NCI-H1694 (cell line): Measurements from ENCODE around the gene ZBTB16.

Experiments used
- DNase-seq: peaks from one replicate; lab custom pipeline; 2025; lab: John Stamatoyannopoulos, UW

The ZBTB16 gene

DNA sequence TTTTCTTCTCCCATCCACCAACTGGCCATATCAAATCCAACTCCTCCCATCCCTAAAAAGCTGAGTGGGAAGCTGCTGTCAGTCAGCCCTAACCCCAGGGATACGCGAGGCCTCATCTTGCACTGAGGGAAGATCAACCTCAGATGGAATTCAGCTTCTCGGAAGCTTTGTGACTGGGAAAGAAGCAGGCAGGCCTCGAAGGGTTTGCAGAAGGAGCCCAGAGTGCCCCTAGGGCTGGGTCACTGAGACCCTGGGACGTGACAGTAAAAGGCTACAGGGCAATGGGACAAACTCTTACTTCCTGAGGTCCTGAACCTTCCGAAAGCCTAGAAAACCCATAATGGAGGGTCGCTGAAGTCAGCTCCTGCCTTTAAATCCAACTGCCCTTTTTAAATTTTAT, 202.3 kb downstream of the ZBTB16 start:
- no peak for DNase-seq

DNA sequence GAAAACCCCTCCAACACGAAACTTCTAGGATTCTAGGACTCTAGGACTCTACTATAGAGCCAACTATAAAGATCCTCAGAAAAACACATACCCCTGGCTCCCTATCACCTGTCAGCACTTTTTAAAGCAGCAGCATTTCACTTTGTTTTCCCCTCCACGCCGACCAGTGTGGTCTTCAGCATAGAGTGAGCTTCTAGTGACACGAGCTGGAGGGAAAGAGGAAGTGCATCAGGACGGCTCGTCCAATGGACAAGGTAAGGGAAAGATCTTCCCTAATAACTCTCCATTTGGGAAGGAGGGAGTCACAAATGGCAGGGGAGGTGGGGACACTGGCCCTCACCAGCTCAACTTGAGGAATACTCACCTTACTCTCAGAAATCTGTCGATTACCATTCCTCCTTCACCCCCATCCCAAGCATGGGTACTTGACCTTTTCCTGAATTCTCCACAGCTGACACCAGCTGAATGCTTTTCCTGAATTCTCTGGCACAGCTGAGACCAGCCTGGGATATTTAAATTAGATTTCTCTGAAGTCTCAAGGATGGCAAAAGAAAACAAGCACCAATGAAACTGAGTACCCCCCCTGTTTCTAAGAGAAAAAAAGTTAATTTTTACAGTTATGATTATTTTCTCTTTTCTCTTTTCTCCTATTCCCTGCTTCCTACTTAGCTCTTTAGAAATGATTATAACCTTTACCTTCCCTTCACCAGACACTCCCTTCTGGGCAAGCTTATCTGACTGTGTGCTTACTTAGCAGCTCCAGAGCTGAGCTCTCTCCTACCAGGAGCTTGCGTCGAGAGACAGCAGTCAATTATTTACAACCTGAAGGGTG, 203.4 kb downstream of the ZBTB16 start:
- peak; percentile 20 for DNase-seq

DNA sequence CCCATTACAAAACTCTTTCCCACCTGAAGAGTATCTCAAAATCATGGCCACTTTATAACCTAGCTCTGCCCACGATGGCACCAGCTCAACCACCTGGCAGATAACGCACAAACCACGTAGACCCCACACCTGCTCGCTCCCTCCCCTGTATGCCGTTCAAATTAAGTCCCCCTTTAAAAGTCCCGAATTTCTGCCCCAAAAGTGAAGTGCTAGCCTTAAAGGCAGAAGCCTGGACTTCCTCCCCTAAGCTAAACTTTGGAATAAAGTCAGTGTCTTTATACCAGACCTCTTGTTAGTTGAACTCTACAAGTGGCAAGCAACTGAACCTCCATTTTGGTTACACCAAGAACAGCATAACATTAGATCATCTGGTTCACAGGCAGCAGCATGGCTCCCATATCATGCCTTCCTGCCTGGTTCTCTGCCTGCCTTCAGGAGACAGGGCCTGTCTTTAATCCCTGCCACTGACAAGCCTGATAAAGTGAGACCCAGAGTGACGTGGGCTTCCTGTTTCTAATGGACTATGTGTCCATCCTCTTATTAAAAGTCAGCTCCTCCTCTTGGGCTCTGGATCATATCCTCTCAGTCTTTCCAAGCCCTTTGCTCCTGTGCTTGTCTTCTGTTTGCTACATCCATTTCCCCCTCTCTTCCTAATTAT, 204.1 kb downstream of the ZBTB16 start:
- DNase-seq = no peak

DNA sequence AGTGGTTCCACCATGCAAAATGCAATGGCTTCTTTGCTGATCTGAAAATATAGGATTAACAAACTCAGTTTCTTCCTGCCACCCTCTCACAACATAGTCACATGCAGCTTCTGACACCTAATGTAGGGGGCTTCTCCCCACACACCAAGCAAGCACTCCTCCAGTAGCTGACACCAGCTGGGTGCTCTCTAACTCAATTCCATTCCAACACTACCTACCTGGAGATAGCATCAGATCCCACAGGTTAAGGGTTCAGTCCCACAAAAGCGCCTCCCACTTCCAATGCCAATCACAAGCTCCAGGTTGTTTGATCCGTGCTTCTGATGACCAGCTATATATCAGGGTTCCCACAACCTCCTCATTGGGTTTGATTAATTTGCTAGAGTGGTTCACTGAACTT, 204.9 kb downstream of the ZBTB16 start:
- DNase-seq = no peak

DNA sequence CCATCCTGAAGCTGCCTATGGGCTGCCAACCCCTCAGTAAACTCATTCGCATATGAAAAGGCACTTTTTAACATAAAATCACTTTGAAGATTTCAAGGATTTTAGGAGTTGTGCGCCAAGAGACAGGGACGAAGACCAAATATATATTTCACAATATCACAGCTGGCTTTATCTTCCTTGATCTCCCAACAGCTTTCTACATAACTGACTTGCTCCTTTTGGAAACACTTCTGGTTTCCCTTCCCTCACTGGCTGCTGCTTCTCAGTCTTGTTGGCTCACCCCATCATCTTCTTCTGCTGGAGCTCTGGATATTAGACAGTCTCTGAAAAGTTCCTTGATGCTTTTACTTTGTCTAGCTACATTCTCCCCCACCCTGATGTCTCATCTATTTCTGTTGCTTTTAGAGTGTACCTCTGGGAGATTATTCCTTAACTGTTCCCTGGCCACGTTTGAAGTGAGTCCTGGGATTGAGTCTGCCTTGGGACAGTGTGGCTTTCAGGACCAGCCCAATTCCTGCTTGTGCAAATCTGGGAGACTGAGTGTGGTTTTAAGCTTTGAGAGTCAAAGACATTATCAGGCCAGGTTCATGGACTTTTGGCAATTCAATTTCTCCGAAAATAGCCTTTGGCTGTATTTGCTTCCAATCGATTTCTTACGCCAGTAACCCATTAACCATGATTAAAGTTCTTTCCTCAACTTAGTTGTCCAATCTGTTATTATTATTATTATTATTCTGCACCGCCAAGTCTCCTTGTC, 205.8 kb downstream of the ZBTB16 start:
- no peak for DNase-seq

DNA sequence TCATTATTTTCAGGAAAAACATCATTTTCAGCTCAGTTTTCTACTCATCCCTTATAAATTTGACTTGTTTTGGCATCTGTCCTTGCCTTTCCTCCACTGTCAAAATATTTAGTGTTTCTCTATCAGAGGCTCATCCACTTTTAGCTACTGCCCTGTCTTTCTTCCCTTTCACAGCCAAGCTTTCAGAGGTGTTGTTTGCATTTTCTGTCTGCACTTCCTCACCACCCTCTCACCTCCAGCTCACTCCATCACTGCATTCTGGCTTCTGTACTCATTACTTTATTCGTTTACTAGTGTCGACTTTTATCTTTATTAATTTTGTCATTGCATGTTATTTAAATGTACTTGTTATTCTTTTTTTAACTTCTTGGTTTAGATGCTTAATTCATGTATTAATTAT, 210.0 kb downstream of the ZBTB16 start:
- no peak for DNase-seq

DNA sequence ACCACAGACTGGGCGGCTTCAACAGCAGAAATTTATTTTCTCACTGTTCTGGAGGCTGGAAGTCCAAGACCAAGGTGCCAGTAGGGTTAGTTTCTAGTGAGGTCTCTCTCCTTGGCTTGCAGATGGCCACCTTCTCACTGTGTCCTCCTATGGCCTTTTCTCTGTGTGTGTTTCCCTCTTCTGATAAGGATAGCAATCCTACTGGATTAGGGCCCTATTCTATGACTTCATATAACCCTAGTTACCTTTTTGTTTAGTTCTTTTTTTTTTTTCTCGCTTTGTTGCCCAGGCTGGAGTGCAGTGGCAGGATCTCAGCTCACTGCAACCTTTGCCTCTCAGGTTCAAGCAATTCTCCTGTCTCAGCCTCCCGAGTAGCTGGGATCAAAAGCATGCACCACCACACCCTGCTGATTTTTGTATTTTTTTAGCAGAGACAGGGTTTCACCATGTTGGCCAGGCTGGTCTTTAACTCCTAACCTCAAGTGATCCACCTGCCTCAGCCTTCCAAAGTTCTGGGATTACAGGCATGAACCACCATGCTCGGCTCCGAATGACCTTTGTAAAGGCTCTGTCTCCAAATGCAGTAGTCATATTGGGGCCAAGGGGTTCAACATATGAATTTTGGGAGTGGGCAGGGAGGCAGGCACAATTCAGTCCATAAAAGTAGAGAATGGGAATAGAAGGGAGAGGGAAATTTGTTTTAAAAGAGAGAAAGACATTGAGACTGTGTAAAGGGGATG, 211.2 kb downstream of the ZBTB16 start:
- no peak for DNase-seq

DNA sequence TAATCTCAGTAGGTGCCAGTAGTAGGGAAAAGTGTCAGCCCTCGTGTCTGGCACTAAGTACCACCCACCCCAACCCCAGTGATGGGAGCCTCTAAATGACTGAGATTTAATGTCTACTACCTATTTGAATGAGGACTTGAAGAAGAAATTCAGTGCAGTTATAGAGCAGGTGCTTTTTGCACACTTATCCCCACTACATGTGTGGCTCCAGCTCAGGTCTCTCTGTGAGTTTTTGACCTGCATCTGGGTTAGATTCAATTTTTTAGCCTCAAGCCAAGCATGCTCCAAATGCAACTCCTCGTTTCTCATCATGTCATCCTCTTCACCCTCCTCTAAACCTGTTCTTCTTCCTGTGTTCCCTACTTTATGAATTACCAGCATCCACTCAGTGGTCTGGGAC, 211.8 kb downstream of the ZBTB16 start:
- no peak for DNase-seq

DNA sequence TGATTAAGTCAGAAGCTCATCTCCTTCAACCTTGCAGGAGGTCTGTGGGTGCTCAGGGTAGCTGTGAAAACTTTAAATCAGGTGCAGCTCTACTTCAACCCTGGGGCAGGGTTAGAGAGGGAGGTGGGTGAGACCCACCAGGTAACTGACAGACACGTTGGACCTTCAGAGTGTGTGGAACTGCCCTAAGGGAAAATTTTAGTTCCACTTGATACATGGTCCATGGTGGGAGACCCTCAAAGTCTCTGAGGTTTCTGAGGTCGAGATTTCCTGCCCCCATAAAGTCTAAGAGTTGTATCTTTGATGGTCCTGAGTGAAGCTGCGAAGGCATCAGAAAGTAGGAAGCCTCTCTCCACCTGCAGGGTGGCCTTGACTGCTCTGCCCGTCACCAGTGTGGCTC, 212.8 kb downstream of the ZBTB16 start:
- DNase-seq = no peak

DNA sequence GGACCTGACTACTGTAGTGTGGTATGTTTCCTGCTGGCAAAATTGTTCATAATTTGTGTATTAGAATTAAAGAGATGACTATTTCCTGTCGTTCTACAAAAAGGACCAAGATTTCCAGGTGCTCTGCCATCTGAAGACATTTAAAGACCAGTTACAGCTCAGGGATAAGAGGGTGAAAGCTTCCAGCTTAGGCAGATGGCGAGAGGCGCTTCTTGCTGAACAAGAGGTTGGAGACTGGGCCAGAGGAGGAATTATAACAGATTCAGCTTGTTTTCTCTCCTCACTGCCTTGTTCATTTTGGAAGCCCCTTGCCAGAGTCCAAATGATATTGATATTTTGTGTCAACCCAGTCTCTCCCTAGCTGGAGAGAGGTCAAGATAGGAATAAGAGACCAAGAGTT, 213.6 kb downstream of the ZBTB16 start:
- DNase-seq = no peak

DNA sequence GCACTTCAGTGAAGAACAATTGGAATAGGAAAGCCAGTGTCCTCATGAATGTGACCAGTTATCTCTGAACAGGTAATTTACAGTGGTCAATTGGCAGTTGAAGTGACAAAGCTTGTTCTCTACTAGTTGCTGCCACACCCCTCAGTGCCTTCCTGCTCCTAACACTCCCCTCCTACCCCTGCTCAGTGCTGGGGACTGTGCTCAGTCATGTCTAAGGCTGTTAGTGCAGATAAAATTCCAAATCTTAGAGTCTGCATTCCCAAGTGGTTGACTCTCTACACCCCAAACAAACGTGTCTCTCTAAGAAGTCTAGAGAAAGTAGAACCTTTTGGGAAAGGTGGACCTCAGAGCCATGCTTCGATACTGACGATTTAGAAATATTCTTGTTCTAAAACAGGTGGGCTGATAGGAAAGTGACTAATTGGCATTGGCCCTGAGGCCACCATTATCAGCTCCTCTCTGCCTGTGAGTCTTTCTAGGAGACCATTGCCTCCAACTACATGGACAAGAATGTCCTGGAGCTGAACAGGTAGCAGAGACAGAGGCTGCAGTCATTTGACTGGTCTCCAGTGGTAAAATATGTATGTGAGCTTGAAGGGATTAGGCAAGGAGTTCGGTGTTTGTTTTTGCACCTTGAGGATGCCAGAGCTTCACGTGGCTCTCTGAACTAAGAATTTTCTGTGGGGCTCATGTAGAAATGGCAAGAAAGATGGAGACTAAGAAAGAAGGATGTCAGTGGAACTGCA, 214.6 kb downstream of the ZBTB16 start:
- DNase-seq = no peak

DNA sequence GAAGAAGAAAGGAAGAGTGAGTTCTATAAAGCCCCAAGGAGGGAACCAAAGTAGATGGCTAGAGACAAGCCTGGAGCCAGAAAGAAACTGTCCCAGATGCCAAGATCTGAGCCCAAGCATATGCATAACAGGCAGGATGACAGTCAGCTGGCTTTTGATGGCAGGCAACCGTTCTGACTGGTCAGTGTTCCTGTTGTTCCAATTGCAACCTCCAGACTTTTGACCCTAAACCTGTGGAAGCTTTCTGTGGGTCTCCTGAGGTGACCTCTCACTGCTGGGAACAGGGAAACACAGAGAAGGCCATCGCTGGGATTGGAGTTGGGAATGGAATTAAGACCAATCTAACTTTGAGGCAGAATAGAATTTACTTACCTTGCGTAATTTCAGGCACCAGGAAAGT, 215.1 kb downstream of the ZBTB16 start:
- DNase-seq = no peak

DNA sequence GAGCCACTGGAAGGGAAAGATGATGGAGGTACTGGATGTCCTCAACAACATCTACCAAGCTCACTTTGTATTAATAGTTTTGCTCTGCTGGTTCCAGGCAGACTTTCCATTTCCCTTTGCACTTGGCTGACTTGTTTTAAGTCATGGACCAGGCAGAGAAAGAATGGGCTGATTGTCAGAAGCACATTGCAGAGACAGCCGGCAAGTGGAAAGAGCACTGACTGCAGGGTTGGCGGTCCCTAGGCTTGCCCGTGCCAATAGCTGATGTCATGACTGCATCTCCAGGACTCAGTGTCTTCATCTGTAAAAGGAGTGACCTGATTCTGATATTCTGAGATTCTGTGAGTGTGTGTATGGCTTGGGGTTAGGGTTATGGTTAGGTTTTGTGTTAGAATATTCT, 215.8 kb downstream of the ZBTB16 start:
- DNase-seq = no peak

DNA sequence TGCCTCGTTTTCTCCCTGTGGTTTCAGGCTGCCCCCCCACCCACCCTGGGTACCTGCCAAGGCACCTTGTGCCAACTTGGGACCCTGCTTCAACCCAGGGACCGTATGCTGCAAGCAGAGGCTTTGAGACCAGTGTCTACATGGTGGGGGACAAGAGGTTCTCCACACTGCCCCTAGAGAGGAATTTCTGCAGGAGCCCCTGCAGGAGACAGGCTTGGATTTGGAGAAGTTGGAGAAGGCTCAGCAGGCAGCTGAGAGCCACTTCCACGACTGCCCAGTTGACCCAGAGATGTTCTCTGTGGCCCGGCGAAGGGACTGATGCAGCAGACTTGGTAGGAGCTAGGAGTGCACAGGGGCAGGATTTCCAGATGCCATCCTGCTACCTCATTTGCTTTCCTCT, 216.6 kb downstream of the ZBTB16 start:
- no peak for DNase-seq

DNA sequence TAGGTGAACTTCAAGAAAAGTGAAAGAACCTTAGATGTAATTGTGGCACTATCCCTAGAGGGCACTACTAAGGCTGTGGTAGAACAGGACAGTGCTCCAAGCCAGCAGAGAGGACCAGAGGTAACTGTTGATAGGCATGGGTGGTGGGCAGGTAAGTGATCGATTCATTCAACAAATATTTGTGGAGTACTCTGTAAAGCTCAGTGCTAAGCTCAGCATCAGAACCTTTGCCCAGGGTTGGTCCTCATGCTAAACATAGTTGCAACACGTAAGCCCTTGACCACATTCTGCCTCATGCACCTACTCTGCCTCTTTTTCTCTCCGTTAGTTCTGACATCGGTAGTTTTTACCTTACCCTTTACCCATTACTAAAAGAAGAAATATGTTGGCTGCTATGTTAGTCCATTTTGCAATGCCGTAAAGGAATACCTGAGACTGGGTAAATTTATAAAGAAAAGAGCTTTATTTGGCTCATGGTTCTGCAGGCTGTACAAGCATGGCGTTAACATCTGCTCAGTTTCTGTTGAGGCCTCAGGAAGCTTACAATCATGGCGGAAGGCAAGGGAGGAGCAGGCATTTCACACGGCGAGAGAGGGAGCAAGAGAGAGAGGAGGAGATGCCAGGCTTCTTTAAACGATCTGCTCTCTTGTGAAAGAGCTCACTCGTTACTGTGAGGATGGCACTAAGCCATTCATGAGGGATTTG, 218.3 kb downstream of the ZBTB16 start:
- no peak for DNase-seq

DNA sequence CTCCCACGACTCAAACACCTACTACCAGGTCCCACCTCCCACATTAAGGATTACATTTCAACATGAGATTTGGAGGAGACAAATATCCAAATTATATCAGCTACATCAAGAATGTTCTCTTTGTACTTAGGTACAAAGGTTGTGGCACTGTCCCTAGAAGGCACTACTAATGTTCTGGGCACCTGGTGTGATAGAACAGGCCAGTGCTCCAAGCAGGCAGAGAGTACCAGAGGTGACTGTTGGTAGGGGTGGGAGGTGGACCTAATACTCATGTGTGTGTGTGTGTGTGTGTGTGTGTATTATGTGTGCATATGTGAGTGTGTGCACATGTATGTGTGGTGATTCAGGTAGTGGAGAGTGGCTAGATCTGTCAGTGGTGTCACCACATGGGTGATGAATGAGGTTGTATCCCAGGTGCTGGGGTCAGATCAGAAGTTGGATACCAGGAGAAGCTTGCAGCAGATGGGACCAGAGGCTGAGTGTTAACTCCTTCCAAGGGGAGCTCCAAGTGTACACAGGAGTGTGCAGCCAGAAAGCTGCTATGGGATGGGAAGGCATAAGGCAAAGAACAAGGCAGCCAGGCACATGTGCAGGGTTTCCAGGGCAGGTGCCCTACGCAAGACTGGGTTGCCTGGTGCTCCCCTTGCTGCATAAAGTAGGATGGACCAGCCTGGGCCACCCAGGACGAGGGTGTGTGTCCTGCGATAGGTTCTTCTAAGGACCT, 219.0 kb downstream of the ZBTB16 start:
- DNase-seq = no peak

DNA sequence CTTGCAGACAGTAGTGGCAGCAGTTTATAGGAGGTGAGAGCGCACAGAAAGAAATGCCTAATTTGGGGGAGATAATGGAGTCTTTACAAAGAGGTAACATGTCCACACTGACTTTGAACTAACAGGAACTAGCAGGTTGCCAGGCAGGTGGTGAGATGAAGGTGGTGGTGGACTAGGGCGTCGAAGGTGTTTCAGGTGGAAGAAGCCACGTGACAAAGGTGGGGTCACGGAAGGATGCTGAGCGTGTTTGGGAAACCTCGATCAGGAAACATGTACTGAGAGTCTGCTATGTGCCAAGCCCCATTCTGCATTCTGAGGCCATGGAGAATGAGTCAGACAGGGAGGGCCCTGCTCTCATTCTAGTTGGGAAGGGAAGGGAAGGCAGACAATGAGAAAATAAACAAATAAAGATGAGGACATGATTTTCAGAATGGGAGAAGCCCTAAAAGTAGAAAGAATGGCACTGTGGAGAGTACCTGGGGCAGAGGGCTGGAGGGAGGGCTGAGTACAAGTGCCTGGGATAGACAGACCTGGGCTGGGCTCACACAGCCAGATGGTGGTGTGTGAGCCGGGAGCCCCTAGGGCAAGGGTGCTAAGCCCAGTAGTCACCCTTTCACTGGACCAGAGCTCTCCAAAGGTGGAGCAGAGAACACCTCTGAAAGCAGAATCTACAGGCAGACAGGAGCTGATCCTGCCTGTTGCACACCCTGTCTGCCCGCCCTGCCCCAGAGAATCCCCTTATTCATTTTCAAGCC, 220.5 kb downstream of the ZBTB16 start:
- DNase-seq = no peak

DNA sequence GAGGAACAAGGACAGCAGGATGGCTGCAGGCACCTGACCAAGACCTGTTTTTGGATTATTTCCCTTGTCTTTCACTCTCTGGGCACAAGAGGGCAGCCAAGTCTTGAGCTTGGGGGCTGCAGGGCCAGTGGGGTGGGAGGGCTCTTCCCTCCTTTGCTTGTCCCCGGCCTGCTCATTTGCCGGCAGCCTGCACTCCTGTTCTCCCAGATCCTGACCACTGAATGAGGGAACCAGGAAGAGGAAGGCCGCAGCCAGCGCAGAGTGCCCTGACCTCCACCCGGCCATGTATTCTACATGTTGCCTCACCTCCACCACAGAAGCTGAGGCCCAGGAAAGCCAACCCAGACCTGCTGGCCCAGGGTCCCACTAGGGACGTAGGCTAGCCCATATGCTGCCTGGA, 221.2 kb downstream of the ZBTB16 start:
- DNase-seq = peak; percentile 12

DNA sequence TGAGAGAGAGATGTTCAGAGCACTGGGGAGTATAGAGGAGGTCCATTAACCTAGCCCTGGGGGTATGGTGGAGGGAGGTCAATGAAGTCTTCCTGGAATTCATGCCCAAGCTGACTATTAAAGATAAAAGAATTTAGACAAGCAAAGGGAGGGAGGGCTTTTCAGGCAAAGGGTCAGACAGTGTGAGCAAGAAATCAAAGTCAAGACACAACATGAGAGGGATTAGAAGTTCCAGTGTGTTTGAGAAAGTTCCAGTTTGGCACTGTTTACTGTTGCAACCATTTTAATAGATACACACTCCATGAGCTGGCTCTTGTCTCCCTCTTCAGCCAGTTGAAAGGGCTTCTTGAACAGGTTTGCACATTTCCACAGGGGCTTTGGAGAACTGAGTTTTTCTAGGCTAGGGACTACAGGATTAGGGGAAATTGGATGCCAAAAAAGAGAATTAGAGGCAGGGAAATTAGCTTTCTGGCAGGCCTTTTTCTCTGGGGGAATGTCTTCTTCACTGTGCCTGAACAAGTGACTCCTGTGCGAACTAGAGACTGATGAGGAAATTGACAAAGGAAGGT, 222.0 kb downstream of the ZBTB16 start:
- DNase-seq = no peak
